ENCODE results near the gene RASAL1.

DNA sequence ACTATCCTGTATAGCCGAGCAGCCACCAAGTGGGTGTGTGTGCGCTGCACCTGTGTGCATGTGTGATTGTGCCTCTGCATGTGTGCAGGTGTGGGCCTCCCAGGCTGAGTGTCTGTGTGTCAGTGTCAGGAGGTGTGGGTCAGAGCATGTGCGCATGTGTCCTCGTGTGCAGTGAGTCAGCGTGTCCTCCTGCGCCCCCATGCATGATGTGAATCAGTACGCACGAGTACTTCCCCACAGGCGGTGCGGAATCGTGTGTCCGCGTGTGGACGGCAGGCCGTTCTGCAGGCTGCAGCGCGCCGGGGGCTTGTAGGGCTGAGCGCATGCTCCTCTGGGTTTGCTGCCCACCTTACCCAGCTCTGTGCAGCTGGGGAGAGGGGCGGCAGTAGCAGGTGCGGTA is 44.8 kb downstream of the RASAL1 start:
- TF ChIP-seq, protein P1, sequence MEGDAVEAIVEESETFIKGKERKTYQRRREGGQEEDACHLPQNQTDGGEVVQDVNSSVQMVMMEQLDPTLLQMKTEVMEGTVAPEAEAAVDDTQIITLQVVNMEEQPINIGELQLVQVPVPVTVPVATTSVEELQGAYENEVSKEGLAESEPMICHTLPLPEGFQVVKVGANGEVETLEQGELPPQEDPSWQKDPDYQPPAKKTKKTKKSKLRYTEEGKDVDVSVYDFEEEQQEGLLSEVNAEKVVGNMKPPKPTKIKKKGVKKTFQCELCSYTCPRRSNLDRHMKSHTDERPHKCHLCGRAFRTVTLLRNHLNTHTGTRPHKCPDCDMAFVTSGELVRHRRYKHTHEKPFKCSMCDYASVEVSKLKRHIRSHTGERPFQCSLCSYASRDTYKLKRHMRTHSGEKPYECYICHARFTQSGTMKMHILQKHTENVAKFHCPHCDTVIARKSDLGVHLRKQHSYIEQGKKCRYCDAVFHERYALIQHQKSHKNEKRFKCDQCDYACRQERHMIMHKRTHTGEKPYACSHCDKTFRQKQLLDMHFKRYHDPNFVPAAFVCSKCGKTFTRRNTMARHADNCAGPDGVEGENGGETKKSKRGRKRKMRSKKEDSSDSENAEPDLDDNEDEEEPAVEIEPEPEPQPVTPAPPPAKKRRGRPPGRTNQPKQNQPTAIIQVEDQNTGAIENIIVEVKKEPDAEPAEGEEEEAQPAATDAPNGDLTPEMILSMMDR (conservative IDR thresholded peaks at IDR 0.05 in 1 of 2, IDR thresholded peaks at IDR 0.05 in 1 of 2; ENCODE audit: extremely low read depth in 1 of 2, insufficient read depth in 1 of 2, low read depth in 1 of 2, low read length in 2 of 2) = no peak
- TF ChIP-seq EZH2 (IDR thresholded peaks at IDR 0.05; ENCODE audit: borderline replicate concordance, low read length) = no peak
